UCSD-AML1 (cell line): ENCODE results near the gene WDR82.

Experiments used
- DNase-seq: peaks from one replicate; lab custom pipeline; 2025; ENCODE audit not compliant: unreplicated experiment; lab: John Stamatoyannopoulos, UW

WDR82 gene

DNA sequence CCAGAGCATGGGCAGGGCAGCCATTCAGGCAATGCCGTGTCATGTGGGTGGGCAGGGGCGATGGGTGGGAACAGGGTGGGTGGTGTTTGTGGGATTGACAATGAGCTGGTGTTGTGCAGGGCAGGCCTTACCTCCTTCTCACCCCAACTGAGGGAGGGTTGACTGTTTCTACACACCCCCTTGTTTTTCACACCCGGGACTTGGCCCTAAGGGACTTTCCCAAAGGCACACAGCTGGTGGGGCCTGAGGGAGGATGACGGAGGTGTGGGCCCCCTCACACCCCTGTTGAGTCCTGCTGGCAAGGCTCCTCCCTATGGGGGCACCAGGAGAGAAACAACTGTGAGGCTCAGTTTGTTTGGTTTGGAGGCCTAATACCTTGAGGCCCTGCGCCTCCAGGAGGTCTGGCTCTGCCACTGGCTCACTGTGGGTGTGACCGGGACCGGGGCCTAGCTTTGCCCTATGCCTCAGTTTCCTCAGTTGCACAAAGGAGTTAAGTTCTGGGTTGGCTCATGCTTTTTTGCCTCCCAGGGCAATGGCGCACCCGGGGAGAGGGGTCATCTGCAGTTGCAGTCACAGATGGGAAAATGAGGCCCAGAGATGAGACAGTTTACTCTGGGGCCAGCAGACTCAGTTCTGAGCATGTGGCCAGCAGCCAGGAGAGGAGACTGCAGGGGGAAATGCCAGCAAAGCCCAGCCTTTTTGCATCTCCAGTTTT lies 32.6 kb upstream of the WDR82 start:
- no peak for DNase-seq

DNA sequence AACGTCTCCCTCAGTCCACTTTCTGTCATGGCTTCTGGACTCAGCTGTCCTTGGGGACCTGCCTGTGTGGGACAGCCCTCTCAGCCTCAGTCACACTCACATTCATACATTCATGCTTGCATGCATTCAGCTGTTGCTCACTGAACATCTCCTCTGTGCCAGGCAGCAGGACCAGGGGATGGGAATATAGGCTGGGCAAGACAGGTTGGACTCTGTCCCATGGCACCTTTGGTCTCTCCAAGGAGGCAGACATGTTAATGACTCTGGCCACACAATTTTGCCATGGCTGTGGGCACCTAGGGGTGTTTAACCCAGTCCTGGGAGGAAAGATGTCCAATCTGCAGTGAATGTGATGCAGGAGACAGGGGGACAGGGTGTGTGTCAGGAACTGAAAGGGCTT lies 29.9 kb upstream of the WDR82 start:
- DNase-seq = no peak

DNA sequence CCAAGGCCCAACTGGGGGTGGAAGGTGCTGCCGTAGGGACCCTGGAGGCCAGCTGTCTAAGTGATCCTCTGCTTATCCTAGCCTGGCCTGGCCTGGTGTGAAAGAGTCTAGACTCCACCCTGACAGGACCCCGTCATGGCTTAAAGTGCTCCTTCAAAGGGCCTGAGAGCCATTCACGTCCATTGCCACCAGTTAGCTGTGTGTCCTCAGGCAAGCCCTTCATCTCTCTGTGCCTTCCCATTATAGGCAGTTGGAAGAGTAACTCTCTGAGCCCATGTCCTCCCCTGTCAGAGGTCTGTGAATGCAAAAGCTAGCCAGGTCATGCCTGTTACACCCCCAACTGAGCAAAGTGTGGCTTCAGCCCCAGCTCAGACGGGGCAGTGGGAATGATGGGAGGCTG lies 28.5 kb upstream of the WDR82 start:
- no peak for DNase-seq

DNA sequence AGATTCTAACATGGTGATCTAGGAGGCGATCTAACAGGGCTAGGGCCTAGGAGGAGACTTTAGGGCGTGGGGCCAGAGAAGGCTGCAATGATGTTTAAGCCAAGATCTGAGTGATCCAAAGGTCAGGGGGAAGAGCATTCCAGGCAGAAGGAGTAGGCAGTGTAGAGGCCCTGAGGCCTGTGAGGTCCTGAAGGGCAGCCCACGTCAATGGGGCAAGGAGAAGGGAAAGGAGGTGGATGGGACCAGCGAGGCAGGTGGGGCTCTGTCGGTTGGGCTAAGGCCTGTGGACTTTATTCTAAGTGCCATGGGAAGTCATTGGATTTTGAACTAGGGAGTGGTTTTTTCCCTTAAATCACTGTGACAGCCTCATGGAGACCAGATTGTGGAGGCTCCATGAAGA lies 27.5 kb upstream of the WDR82 start:
- DNase-seq = no peak

DNA sequence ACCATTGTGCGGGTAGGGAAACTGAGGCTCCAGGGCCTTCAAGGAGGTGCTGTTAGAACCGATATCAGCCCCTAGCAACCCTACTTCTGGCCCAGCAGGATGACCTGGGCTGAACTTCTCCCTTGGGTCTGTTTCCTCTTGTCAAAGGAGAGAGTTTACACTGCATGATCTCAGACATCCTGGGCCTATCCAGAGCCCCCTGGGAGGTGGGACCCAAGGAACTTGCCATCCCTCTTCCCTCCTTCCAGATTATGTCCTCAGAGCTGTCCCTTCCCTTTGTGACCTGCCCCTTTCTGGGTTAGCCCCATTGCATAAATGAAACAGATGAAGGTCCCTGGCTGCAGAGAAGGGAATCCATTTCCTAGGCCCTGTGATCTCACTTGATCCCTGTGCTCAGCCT lies 25.4 kb upstream of the WDR82 start:
- DNase-seq = peak; percentile 27

DNA sequence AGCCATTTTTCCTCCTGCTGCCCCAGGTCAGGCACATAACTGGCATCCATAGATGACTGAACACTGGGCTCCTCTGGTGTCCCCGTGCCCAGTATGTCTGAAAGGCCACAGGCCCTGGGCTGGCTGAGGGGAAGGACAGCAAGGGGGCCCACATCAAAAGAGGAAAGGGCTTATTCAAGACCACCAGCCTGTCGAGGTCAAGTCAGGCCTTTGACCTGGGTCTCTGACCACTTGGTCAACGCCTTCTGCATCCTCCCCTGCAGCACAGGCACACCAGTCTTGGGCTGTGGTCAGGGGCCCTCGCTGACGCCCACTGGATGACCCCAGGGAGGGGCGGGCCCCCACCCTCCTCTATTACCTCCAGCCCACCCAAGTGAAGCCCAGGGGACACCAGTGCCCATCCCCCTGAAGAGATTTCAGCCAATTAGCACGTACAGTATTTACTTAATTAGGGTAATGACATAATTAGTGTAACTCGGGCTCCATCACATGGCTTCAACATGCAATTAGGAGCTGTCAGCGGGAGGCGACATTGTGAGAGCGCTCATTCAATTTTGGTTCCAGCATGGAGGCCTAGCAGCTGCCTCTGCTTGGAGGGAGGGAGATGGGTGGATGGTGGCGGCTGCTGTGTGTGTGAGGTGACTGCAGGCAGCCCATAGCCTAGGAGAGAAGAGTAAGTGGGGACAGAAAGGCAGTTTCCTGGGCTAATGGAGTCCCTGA lies 24.1 kb upstream of the WDR82 start:
- no peak for DNase-seq

DNA sequence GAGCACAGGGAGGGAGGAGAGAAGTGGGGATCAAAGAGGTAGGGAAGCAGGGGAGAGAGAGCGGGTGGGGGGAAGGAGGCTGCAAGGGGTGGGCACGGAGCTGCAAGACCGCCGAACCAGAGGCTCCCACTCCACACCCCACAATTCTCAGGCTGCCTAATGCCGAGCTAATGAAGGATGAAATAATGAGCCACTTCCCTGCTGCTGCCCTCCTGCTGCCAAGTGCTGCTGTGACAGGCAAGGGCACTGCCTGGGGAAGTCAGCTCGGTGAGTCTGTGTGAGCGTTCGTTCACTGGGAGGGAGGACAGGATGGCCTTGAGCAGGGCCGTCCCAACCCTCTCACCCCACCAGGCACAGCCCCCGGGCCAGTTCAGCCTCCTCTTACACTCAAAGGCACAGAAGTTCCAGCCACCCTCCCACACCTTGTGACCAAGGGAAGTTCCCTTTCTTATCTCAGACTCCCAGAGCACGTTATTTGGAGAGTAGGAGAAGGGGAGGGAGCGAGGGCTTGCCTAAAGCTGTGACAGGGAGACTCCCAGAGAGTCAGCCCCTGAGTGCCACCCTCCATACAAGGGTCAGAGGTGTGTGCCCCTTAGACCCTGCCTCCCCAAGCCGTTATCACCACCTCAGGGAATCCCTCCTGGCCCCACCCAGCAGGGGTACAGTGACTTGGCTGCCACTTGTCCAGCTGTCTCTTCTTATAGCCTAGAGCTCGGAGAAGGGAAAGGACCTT lies 21.6 kb upstream of the WDR82 start:
- DNase-seq = peak; percentile 88

DNA sequence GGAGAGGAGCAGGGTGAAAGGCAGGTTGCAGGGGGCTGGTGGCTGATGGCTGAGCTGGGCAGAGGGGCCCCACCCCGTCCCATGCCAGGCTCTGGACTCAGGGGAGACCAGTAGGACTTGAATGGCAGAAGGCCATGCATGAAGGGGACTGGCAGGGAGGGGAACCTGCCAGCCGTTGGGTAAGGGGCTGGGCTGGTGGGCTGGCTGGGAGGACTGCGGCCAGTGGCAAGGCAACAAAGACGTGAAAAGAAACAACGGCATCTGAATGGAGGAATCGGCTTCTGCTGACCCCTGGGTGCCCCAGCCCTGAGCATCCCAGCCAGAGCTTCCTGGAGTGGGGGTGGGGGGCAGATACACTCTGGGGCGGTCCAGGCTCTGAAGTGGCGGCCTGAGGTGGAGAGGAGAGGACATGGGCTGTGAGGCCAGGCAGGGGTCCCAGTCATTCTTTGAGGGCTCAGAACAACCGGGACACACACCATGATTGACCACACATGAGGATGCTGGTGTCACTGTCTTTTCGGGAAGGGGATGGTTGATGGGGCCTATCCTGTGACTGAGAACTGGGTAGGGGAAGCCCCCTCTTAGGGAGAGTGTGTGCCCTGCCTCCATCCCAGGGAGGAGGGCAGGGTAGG lies 20.9 kb upstream of the WDR82 start:
- no peak for DNase-seq

DNA sequence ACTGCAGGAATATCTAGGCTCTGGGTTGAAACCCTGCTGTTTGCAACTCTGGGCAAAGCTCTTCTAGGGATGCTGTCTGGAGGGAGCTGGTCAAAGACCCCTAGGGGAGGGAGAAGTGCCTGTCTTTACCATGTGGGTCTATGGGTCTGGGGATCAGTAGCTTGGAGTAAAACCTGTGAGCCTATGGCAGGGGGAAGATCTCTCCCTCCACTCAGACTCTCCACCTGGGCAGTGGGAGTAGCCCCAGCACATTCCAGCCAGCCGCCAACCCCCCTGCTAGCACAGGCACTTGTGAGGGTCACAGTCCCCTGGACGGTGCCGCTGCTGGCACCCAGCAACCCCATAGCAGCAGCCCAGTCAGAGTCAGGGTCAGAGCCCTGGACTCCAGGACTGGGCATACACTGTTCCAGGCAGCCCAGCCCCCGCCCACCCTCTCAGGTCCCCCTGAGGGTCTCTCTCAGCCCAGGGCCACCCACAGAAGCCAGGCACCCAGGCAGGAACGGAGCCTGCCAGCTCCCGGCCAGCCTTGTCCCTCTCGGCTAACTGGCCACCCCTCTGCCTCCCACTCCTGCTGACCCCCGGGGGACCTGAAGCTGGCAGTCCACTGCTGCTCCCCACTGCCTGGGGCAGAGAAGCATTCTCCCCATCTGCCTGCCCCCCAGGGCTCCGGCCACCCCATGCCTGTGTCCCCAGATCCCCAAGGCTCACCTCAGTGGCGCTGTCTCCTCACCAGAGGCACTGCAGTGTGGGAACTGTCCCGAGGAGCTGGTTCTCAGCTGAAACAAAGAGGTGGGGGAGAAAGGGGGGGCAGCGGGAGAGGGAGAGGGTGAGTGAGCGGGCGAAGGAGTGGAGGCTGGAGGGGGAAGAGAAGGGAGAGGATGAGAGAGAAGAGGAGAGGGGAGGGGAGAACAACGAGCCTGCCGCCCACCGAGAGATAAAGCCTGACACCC lies 20.0 kb upstream of the WDR82 start:
- DNase-seq = no peak

DNA sequence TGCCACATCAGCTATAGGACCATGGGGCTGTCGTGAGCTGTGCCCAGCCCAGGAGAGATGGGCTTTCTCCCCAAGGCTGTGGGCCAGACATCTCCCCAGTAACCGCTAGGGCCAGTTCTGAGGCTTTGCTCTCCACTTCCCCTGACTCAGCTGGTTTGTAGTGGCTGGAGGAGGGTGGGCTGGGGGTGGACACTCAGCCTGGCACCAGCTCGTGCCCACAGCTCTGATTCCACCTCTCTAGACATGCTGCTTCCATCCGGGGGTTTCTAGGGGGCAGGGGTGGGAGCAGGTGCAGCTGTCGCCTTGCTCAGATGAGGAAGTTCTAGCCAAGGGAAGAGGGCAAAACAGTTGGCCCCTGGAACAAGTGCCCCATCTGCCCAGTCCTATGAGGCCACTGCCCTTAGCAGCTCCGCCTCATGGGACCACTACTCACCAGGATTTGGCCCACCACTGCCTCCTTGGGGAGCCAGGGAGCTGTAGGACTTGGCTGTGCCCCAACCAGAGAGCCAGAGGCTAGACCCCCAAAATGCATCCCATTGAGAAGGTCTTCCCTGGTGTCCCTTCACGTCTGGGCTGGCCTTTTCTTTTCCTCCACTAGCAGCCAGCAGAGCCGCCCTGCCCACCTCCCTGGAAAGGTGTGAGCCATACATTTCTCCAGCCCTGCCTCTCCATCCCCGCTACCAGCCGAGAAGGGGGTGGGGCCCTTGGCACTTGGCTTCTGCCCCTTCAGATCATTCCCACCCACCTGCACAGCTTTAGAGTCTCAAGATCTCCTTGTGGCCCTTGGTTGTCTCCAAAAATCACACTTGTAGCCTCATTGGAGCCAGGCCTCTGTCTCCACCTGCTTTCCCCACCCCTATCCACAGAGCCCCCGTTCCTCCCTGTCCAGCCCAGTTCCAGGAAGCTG lies 19.0 kb upstream of the WDR82 start:
- DNase-seq = peak; percentile 34

DNA sequence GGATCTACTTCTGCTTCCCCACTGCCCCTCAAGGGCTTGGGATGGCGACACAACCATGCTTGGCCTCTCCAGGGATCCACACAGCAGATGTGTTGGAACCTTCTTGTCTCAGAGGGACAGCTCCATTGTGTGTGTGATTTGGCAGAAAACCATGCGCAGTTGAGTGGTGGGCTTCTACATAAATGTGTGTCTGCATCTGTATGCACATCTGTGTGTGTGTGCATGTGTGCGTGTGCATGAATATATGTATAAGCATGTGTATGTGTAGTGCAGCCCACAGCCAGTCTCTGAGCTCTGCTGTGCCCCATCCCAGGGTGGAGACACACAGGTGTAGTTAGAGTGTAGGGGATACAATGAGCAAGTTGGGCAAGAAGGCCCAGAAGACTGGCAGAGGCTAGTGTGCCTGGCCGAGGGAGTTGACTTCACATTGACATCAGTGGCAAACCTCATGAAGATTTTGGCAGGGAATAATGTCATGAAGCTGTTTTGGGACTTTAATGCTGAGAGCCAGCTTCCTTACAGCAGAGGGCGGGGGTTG lies 17.3 kb upstream of the WDR82 start:
- no peak for DNase-seq

DNA sequence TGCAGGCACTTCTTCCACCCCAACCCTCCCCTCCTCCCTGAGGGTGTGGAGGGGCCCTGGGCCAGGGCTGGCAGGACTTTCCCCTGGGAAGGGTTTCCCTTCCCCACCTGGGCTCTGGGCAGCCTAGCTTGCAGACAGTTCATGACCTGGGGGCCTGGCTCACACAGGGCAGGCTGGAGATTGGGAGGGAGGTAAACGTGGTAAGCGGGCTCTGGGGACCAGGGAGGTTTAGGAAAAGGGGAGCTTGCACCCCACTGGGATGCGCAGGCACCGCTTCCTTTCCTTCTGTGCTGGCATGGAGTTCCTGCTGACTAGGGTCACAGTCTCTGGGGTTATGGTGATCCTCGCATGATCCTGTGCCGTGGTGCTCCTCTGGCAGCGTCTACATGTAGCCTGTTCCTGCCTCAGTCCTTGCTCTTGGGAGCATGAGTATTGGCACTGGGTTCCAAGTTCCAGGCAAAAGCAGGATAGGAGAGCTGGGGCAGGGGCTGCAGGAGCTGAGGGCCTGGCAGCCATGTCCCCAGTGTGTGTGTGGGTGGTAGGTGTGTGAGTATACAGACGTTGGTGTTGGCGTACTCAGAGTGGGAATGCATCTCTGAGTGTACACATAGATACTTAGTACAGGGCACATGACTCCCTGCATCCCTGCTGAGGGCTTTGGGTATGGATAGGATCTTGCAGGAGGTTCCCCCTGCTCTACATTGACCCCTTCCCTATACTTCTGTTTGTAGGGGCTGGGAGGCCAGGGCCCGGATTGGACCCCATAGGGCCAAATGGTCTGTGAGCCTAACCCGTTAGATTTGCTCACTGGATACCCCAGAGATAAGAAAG lies 16.1 kb upstream of the WDR82 start:
- no peak for DNase-seq

DNA sequence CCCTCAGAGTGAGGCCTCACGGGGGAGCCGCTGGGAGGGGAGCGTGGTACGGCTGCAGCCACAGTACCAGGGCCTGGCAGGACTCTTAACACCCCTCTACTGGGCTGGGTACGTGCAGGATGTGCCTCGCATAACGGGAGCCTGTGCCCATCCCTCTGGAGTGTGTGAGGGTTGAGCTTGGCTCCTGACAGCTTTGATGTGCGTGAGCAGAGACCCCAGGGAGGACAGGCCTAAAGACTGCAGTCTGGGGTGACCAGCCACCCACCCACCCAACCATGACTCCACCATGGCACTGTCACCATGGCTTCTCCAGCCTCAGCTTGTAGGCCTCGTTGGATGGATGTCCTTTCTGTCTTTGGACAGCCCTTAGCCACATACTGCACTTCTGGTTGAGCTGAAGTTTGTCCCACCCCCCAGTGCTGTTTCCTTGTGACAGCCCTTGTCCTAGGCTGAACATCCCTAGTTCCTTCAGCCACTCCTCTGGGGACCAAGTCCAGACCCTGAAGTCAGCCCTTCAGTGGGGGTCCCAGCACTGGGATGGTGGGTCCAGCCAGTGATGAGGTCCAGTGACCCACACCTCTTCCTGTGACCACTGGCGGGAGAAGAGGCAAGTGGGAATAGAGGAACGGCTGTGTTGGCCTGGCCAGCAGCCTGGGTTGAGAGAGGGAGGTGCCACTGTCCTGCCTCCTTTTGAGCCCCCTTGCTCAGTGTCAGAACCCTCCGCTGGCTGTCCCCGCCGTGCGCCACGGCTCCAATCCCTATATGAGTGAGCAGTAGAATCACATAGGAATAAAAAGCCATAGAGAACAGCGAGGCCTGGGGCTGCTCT lies 15.3 kb upstream of the WDR82 start:
- no peak for DNase-seq

DNA sequence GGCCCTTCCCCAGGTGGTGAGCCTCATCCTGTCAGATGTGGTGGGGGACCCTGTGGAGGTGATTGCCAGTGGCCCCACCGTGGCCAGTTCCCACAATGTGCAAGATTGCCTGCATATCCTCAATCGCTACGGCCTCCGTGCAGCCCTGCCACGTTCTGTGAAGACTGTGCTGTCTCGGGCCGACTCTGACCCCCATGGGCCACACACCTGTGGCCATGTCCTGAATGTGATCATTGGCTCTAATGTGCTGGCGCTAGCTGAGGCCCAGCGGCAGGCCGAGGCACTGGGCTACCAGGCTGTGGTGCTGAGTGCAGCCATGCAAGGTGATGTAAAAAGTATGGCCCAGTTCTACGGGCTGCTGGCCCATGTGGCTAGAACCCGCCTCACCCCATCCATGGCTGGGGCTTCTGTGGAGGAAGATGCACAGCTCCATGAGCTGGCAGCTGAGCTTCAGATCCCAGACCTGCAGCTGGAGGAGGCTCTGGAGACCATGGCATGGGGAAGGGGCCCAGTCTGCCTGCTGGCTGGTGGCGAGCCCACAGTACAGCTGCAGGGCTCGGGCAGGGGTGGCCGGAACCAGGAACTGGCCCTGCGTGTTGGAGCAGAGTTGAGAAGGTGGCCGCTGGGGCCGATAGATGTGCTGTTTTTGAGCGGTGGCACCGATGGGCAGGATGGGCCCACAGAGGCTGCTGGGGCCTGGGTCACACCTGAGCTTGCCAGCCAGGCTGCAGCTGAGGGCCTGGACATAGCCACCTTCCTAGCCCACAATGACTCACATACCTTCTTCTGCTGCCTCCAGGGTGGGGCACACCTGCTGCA lies 14.0 kb upstream of the WDR82 start:
- DNase-seq = no peak

DNA sequence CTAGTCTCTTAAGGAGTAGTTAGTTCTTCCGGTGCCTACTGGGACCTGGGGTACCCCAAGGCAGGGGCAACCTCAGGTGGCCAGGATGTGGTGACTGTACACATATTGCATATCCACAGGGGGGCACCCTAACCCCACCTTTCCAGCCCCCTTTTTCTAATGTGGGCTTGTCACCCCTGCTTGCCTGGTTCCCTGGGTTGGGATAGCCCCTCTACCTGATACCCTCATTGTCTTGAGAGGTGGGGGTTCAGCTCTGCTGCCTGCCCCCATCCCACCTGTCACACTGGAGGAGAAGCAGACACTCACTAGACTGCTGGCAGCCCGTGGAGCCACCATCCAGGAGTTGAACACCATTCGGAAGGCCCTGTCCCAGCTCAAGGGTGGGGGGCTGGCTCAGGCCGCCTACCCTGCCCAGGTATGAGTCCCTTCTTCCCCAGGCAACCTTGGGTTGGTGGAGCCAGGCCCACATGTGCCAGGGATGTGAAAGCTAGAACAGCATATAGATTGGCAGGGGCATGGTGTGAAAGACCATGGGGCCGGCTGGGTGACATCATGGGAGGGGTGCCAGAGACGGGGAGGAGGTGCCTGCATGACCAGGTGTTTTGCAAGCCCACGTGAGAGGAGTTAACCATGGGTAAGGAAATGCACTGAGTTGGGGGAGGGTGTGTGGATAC lies 13.2 kb upstream of the WDR82 start:
- peak; percentile 37 for DNase-seq
